SK-N-SH treated with all-trans-retinoic acid at 6 μM for 48 hours (cell line): ENCODE data around the gene IFIT5.

ENCODE experiments used
- ATAC-seq: fragments of 200-7000 bp; cut with Tn5 transposase; 3 replicates; pipeline ENCODE4 v1.9.1; 2020; ENCODE audit warnings: mild to moderate bottlenecking, moderate library complexity
- ARNTL ChIP-seq: fragments of 450-650 bp; formaldehyde crosslinking; IDR thresholded peaks from 2 replicates; pipeline ENCODE4 v1.5.0; 2020; ENCODE audit warnings: low read depth, mild to moderate bottlenecking, moderate library complexity, borderline replicate concordance
- BACH2 ChIP-seq: fragments of 250-450 bp; sonication (Bioruptor Pico); IDR thresholded peaks from 2 replicates; pipeline ENCODE4 v1.9.0; 2021; ENCODE audit warnings: mild to moderate bottlenecking, borderline replicate concordance
- CREB5 ChIP-seq: fragments of 250-450 bp; sonication (Bioruptor Pico); IDR thresholded peaks from 2 replicates; pipeline ENCODE4 v1.5.1; 2020; ENCODE audit warnings: low read depth, mild to moderate bottlenecking, moderate library complexity
- CSRNP3 ChIP-seq: fragments of 250-450 bp; sonication (Bioruptor Pico); IDR thresholded peaks from 2 replicates; pipeline ENCODE4 v1.5.1; 2021; ENCODE audit warnings: mild to moderate bottlenecking, moderate library complexity
- ESRRG ChIP-seq: fragments of 250-450 bp; sonication (Bioruptor Pico); IDR thresholded peaks from 2 replicates; pipeline ENCODE4 v1.6.1; 2021; ENCODE audit warnings: mild to moderate bottlenecking
- GLIS3 ChIP-seq: fragments of 250-450 bp; sonication (Bioruptor Pico); IDR thresholded peaks from 2 replicates; pipeline ENCODE4 v1.5.0; 2020; ENCODE audit warnings: mild to moderate bottlenecking, moderate library complexity
- ISL1 ChIP-seq: fragments of 250-450 bp; sonication (Bioruptor Pico); IDR thresholded peaks from 2 replicates; pipeline ENCODE4 v2.1.2; 2022; ENCODE audit warnings: mild to moderate bottlenecking, moderate library complexity
- OSR1 ChIP-seq: fragments of 250-450 bp; sonication (Bioruptor Pico); IDR thresholded peaks from 2 replicates; pipeline ENCODE4 v1.8.0; 2022; ENCODE audit warnings: moderate library complexity, mild to moderate bottlenecking, inconsistent platforms
- PATZ1 ChIP-seq: fragments of 250-450 bp; sonication (Bioruptor Pico); IDR thresholded peaks from 2 replicates; pipeline ENCODE4 v1.8.0; 2020; ENCODE audit warnings: mild to moderate bottlenecking, moderate library complexity, borderline replicate concordance
- RARB ChIP-seq: fragments of 250-450 bp; sonication (Bioruptor Pico); IDR thresholded peaks from 2 replicates; pipeline ENCODE4 v1.8.0; 2021; ENCODE audit warnings: mild to moderate bottlenecking, moderate library complexity
- SNAI2 ChIP-seq: fragments of 250-450 bp; sonication (Bioruptor Pico); IDR thresholded peaks from 2 replicates; pipeline ENCODE4 v1.5.0; 2020; ENCODE audit warnings: mild to moderate bottlenecking, moderate library complexity
- TCF4 ChIP-seq: fragments of 250-450 bp; sonication (Bioruptor Pico); IDR thresholded peaks from 2 replicates; pipeline ENCODE4 v1.8.0; 2021; ENCODE audit warnings: mild to moderate bottlenecking, moderate library complexity, borderline replicate concordance
- TOX ChIP-seq: fragments of 250-450 bp; sonication (Bioruptor Pico); IDR thresholded peaks from 2 replicates; pipeline ENCODE4 v1.8.0; 2021; ENCODE audit warnings: mild to moderate bottlenecking, moderate library complexity, borderline replicate concordance
- ZC3H10 ChIP-seq: fragments of 250-450 bp; sonication (Bioruptor Pico); IDR thresholded peaks from 2 replicates; pipeline ENCODE4 v1.5.1; 2021; ENCODE audit warnings: mild to moderate bottlenecking, moderate library complexity
- ZFP3 ChIP-seq: fragments of 250-450 bp; sonication (Bioruptor Pico); IDR thresholded peaks from 2 replicates; pipeline ENCODE4 v1.5.0; 2020; ENCODE audit warnings: mild to moderate bottlenecking, moderate library complexity
- ZFP30 ChIP-seq: fragments of 450-650 bp; formaldehyde crosslinking; IDR thresholded peaks from 2 replicates; pipeline ENCODE4 v1.5.0; 2022; ENCODE audit warnings: mild to moderate bottlenecking, moderate library complexity
- ZNF565 ChIP-seq: fragments of 450-650 bp; formaldehyde crosslinking; conservative IDR thresholded peaks from 2 replicates; pipeline ENCODE4 v1.5.0; 2020; ENCODE audit warnings: low read depth, mild to moderate bottlenecking, moderate library complexity
- ZNF70 ChIP-seq: fragments of 450-650 bp; formaldehyde crosslinking; IDR thresholded peaks from 2 replicates; pipeline ENCODE4 v1.5.0; 2020; ENCODE audit warnings: mild to moderate bottlenecking, moderate library complexity
- ZNF8 ChIP-seq: fragments of 450-650 bp; formaldehyde crosslinking; IDR thresholded peaks from 2 replicates; pipeline ENCODE4 v1.5.0; 2020; ENCODE audit warnings: mild to moderate bottlenecking, moderate library complexity
- TF ChIP-seq, protein P1 (sequence below): fragments of 250-450 bp; sonication (Bioruptor Pico); IDR thresholded peaks from 2 replicates; pipeline ENCODE4 v1.5.0; 2020; ENCODE audit warnings: mild to moderate bottlenecking, moderate library complexity
- TF ChIP-seq, protein P2 (sequence below): fragments of 250-450 bp; sonication (Bioruptor Pico); IDR thresholded peaks from 2 replicates; pipeline ENCODE4 v1.8.0; 2021; ENCODE audit warnings: low read depth, mild to moderate bottlenecking, moderate library complexity, borderline replicate concordance

The IFIT5 gene

DNA sequence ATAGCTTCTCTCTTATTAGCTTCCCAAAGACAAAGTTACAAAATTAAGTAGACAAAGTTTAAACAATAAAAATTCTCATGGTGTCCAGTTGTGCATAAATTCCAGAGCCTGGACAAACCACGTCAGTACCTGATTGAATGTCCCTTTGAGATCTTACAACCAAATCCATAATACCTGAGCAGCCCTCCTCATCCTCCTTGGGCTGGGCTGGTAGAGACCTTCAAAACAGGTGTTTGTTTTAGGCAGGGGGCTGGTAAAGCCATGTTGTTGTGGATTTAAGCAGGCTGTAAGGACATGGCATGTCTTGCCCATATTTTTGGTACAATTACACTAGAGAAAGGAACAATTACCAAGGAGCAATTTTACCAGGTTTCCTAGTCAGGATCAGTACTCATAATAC lies 2.1 kb downstream of the IFIT5 start (continued):
- TF ChIP-seq, protein P1, sequence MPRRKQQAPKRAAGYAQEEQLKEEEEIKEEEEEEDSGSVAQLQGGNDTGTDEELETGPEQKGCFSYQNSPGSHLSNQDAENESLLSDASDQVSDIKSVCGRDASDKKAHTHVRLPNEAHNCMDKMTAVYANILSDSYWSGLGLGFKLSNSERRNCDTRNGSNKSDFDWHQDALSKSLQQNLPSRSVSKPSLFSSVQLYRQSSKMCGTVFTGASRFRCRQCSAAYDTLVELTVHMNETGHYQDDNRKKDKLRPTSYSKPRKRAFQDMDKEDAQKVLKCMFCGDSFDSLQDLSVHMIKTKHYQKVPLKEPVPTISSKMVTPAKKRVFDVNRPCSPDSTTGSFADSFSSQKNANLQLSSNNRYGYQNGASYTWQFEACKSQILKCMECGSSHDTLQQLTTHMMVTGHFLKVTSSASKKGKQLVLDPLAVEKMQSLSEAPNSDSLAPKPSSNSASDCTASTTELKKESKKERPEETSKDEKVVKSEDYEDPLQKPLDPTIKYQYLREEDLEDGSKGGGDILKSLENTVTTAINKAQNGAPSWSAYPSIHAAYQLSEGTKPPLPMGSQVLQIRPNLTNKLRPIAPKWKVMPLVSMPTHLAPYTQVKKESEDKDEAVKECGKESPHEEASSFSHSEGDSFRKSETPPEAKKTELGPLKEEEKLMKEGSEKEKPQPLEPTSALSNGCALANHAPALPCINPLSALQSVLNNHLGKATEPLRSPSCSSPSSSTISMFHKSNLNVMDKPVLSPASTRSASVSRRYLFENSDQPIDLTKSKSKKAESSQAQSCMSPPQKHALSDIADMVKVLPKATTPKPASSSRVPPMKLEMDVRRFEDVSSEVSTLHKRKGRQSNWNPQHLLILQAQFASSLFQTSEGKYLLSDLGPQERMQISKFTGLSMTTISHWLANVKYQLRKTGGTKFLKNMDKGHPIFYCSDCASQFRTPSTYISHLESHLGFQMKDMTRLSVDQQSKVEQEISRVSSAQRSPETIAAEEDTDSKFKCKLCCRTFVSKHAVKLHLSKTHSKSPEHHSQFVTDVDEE (CRISPR knock-in tag) = no peak
- TF ChIP-seq ZNF70 (no peak), ARNTL (no peak), ESRRG (CRISPR knock-in tag) (no peak), ZC3H10 (CRISPR knock-in tag) (no peak), ZNF8 (CRISPR knock-in tag) (no peak)

DNA sequence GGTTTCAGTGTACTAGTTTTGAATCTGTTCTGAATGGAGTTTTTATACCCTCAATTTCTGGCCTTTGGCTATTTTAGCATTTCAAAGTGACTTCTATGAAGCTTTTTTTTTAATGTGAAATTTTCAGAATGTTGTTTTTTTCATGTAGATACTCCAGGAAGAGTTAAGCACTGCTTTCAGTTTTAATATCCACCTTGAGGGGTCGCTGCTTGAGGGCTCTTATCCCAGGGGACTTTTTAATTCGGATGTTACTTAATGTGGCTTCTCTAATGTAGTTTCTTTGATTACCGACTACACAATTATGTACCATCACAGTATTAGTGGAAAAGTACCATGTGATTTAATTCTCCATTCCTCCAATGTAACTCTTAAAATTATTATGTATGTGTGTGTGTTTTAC lies 5.2 kb downstream of the IFIT5 start:
- no peak for TF ChIP-seq ZFP3 (CRISPR knock-in tag)
- TF ChIP-seq, protein P1 (CRISPR knock-in tag) = no peak
- no peak for TF ChIP-seq ZFP30
- TF ChIP-seq OSR1 (CRISPR knock-in tag) = no peak
- no peak for TF ChIP-seq ZNF565 (CRISPR knock-in tag)
- no peak for TF ChIP-seq GLIS3 (CRISPR knock-in tag)
- no peak for TF ChIP-seq ZNF8 (CRISPR knock-in tag)
- no peak for TF ChIP-seq ESRRG (CRISPR knock-in tag)
- TF ChIP-seq ZC3H10 (CRISPR knock-in tag) = no peak
- no peak for TF ChIP-seq TOX (CRISPR knock-in tag)
- TF ChIP-seq ZNF70 = no peak
- TF ChIP-seq, protein P2, sequence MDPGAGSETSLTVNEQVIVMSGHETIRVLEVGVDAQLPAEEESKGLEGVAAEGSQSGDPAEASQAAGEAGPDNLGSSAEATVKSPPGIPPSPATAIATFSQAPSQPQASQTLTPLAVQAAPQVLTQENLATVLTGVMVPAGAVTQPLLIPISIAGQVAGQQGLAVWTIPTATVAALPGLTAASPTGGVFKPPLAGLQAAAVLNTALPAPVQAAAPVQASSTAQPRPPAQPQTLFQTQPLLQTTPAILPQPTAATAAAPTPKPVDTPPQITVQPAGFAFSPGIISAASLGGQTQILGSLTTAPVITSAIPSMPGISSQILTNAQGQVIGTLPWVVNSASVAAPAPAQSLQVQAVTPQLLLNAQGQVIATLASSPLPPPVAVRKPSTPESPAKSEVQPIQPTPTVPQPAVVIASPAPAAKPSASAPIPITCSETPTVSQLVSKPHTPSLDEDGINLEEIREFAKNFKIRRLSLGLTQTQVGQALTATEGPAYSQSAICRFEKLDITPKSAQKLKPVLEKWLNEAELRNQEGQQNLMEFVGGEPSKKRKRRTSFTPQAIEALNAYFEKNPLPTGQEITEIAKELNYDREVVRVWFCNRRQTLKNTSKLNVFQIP (CRISPR knock-in tag) = no peak
- no peak for TF ChIP-seq PATZ1 (CRISPR knock-in tag)
- TF ChIP-seq TCF4 (CRISPR knock-in tag) = no peak
- no peak for TF ChIP-seq CREB5
- no peak for TF ChIP-seq CSRNP3 (CRISPR knock-in tag)
- TF ChIP-seq BACH2 (CRISPR knock-in tag) = no peak
- TF ChIP-seq SNAI2 = no peak
- no peak for TF ChIP-seq RARB (CRISPR knock-in tag)
- TF ChIP-seq ISL1 (CRISPR knock-in tag) = no peak
- TF ChIP-seq, all 23 proteins: peak for 0
- ATAC-seq = no peak
